Natural killer cell (primary cell): ENCODE measurements around the gene KRTAP19-8. TPM values are rescaled to one million over a fixed set of nuclear protein-coding genes. Genes with fewer than 3 reads are reported as not detected.

ENCODE experiments used
- ATAC-seq, 3 donors: fragments of 150-1000 bp in 2 of 3; fragments of 200-7000 bp in 1 of 3; cut with Tn5 transposase; 1 replicate in 1 of 3; 2 replicates in 2 of 3; pipeline ENCODE4 v1.10.0; 2021; ENCODE audit warnings: mild to moderate bottlenecking in 2 of 3, moderate library complexity in 2 of 3
- DNase-seq, 2 donors: peaks; one replicate each; pipeline versions ENCODE4 v3.0.0 to v3.0.0-alpha.2; 2013 to 2021; ENCODE audit warnings: mixed read lengths in 1 of 2
- H3K27ac ChIP-seq: one replicate; pipeline ENCODE4 v1.5.1; 2013; ENCODE audit warnings: mild to moderate bottlenecking, low read length
- H3K27me3 ChIP-seq: one replicate; pipeline ENCODE4 v1.6.1; 2013; ENCODE audit warnings: low read length; ENCODE audit not compliant: control insufficient read depth, insufficient read depth
- H3K36me3 ChIP-seq: one replicate; pipeline ENCODE4 v1.6.1; 2013; ENCODE audit warnings: low read length; ENCODE audit not compliant: control insufficient read depth, insufficient read depth
- H3K4me1 ChIP-seq: one replicate; pipeline ENCODE4 v1.6.1; 2013; ENCODE audit warnings: low read length; ENCODE audit not compliant: control insufficient read depth, insufficient read depth
- H3K4me3 ChIP-seq: one replicate; pipeline ENCODE4 v1.5.1; 2013; ENCODE audit warnings: low read length
- H3K9me3 ChIP-seq: one replicate; pipeline ENCODE4 v1.6.1; 2013; ENCODE audit warnings: low read length; ENCODE audit not compliant: control insufficient read depth, insufficient read depth
- H3K27ac Mint-ChIP-seq, 2 donors: one replicate each; pipeline ENCODE4 v1.8.0; 2022; ENCODE audit warnings: mild to moderate bottlenecking in 2 of 2, mixed read lengths in 2 of 2, moderate library complexity in 1 of 2
- H3K27me3 Mint-ChIP-seq, 2 donors: one replicate each; pipeline ENCODE4 v1.8.0; 2022; ENCODE audit warnings: low read depth in 2 of 2, mixed read lengths in 2 of 2
- H3K36me3 Mint-ChIP-seq: one replicate; pipeline ENCODE4 v1.8.0; 2022; ENCODE audit warnings: mixed read lengths
- H3K4me1 Mint-ChIP-seq, 2 donors: one replicate each; pipeline ENCODE4 v1.8.0; 2022; ENCODE audit warnings: mixed read lengths in 2 of 2
- H3K4me3 Mint-ChIP-seq: one replicate; pipeline ENCODE4 v1.8.0; 2022; ENCODE audit warnings: mild to moderate bottlenecking, moderate library complexity, mixed read lengths
- H3K9me3 Mint-ChIP-seq, 2 donors: one replicate each; pipeline ENCODE4 v1.8.0; 2022; ENCODE audit warnings: mixed read lengths in 2 of 2
- CTCF ChIP-seq: fragments of 200-600 bp; IDR thresholded peaks from one replicate; pipeline ENCODE4 v1.8.0; 2022; ENCODE audit warnings: antibody characterized with exemption
- WGBS: methylation state at CpG from one replicate; pipeline ENCODE4 v1.1.7; 2013; ENCODE audit warnings: missing lambda C conversion rate; ENCODE audit not compliant: insufficient coverage; 5-methylcytosine and 5-hydroxymethylcytosine counted together
- intact Hi-C: fragments of 100-400 bp; cut with micrococcal nuclease; formaldehyde crosslinking; loops from one replicate; pipeline ENCODE4 v1.14.2; 2022
- total RNA-seq, 4 donors: library from RNA; stranded (reverse); fragments of 120-200 nt in 1 of 4; gene quantifications; one replicate each; pipeline versions ENCODE4 v1.2.3 to v1.2.4, GENCODE V29; 2013 to 2022

KRTAP19-8 gene
- total RNA-seq, 3 donors from 2014 or later (not counting 1 experiment from before 2014, with no cell fraction given), result not detected

DNA sequence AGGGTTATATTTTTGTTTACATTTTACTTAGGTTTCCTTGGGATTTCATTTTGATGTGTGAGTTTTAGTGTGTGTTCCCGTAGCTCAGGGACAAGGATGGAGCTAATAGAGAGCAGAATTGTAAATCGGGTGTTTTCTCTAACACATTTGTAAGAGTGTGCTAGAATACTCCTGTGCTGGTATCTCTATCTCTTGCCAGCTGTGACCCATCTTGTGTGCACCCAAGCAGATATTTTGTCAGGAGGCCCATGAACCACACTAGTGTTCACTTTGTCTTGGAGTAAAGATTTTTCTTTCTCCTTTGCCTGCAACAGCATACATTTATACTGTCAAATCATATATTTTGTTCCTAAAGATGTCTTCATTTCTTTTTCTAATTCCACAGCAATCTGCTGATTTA lies 23.4 kb downstream of the KRTAP19-8 start:
- H3K4me1 ChIP-seq, result peaks cover 13% of the 10 kb centered on the region
- H3K9me3 Mint-ChIP-seq, result no peaks in the 10 kb centered on the region
- H3K36me3 Mint-ChIP-seq, result no peaks in the 10 kb centered on the region
- no peaks in the 10 kb centered on the region for H3K9me3 ChIP-seq
- H3K27me3 ChIP-seq, result no peaks in the 10 kb centered on the region
- intact Hi-C loops, result no loop called here
- no peak overlapping the region for H3K4me3 ChIP-seq
- TF ChIP-seq CTCF, result no peak
- H3K27ac Mint-ChIP-seq, result no peak overlapping the region
- no peaks in the 10 kb centered on the region for H3K36me3 ChIP-seq
- peaks cover 3 to 15% of the 10 kb centered on the region in 2 donors for H3K27me3 Mint-ChIP-seq
- peaks cover 19 to 29% of the 10 kb centered on the region in 2 donors for H3K4me1 Mint-ChIP-seq
- no peak for DNase-seq
- H3K4me3 Mint-ChIP-seq, result no peak overlapping the region
- ATAC-seq, result no peak
- 76% methylated on average over 2 of the region's 2 CpGs for WGBS
- no peak overlapping the region for H3K27ac ChIP-seq

- ATAC-seq (no peak), DNase-seq (peak in 1 of 2 donors; percentile 17)
- intact Hi-C loops, result no loop called here
- no peaks in the 10 kb centered on the region for H3K27me3 ChIP-seq
- peak overlapping the region; percentile 17 to 29 for H3K27ac Mint-ChIP-seq
- peaks cover 0 to 5% of the 10 kb centered on the region in 2 donors for H3K27me3 Mint-ChIP-seq
- peak overlapping the region; percentile 4 for H3K4me3 Mint-ChIP-seq
- H3K4me1 ChIP-seq, result peaks cover 13% of the 10 kb centered on the region
- H3K9me3 ChIP-seq, result no peaks in the 10 kb centered on the region
- TF ChIP-seq CTCF, result no peak
- peaks cover 19 to 30% of the 10 kb centered on the region in 2 donors for H3K4me1 Mint-ChIP-seq
- WGBS, result 76% methylated on average over 3 of the region's 4 CpGs
- no peaks in the 10 kb centered on the region for H3K36me3 ChIP-seq
- no peak overlapping the region for H3K4me3 ChIP-seq
- H3K36me3 Mint-ChIP-seq, result no peaks in the 10 kb centered on the region
- no peaks in the 10 kb centered on the region for H3K9me3 Mint-ChIP-seq
- H3K27ac ChIP-seq, result peak overlapping the region; percentile 31
Observed at GRCh38 chr21:31012133-31013089, 25.9 kb downstream of the KRTAP19-8 start.

GRCh38 chr21:31011412-31011811 lies 26.9 kb downstream of the KRTAP19-8 start:
- intact Hi-C loops, result no loop called here
- H3K36me3 ChIP-seq, result no peaks in the 10 kb centered on the region
- H3K27me3 ChIP-seq, result no peaks in the 10 kb centered on the region
- no peak for TF ChIP-seq CTCF
- 76% methylated on average over 1 of the region's 1 CpG for WGBS
- H3K4me3 Mint-ChIP-seq, result no peak overlapping the region
- peak overlapping the region in 1 of 2 donors; percentile 8 for H3K27ac Mint-ChIP-seq
- no peak overlapping the region for H3K4me3 ChIP-seq
- no peak overlapping the region for H3K27ac ChIP-seq
- peak in 2 of 3 donors; percentile 68 to 74 for ATAC-seq
- H3K4me1 Mint-ChIP-seq, result peaks cover 19 to 30% of the 10 kb centered on the region in 2 donors
- H3K9me3 ChIP-seq, result no peaks in the 10 kb centered on the region
- peaks cover 0 to 5% of the 10 kb centered on the region in 2 donors for H3K27me3 Mint-ChIP-seq
- DNase-seq, result peak in 1 of 2 donors; percentile 56
- no peaks in the 10 kb centered on the region for H3K9me3 Mint-ChIP-seq
- no peaks in the 10 kb centered on the region for H3K36me3 Mint-ChIP-seq
- H3K4me1 ChIP-seq, result peaks cover 13% of the 10 kb centered on the region
